ENCODE measurements around the gene APBA2. TPM values are rescaled to one million over a fixed set of nuclear protein-coding genes. Genes with fewer than 3 reads are reported as not detected.

Gene APBA2
- polyA plus RNA-seq, 2 of the 4 experiments (the other 2 are of a cell fraction): 11.4 to 12.6 TPM

DNA sequence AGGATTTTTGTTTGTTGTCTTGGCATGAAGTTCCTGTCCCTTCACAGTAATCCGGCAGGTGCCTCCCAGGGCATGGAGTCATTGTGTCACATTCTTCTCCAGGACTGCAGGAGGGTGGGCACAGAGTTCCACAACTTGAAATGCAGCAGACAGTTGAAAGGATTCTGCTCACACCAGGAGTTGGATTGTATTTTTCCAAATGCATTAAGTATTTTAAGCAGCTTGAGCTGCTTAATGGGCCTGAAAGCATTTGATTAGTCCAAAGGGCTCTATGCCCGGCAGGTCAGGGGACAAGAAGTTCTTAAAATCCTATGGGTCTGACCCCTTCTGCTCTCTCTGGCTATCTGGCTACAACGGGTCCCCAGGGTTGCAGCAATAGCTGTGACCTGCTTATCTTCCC, 92.9 kb downstream of the APBA2 start:
- TF ChIP-seq, protein P1, sequence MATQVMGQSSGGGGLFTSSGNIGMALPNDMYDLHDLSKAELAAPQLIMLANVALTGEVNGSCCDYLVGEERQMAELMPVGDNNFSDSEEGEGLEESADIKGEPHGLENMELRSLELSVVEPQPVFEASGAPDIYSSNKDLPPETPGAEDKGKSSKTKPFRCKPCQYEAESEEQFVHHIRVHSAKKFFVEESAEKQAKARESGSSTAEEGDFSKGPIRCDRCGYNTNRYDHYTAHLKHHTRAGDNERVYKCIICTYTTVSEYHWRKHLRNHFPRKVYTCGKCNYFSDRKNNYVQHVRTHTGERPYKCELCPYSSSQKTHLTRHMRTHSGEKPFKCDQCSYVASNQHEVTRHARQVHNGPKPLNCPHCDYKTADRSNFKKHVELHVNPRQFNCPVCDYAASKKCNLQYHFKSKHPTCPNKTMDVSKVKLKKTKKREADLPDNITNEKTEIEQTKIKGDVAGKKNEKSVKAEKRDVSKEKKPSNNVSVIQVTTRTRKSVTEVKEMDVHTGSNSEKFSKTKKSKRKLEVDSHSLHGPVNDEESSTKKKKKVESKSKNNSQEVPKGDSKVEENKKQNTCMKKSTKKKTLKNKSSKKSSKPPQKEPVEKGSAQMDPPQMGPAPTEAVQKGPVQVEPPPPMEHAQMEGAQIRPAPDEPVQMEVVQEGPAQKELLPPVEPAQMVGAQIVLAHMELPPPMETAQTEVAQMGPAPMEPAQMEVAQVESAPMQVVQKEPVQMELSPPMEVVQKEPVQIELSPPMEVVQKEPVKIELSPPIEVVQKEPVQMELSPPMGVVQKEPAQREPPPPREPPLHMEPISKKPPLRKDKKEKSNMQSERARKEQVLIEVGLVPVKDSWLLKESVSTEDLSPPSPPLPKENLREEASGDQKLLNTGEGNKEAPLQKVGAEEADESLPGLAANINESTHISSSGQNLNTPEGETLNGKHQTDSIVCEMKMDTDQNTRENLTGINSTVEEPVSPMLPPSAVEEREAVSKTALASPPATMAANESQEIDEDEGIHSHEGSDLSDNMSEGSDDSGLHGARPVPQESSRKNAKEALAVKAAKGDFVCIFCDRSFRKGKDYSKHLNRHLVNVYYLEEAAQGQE (IDR thresholded peaks at IDR 0.05): no peak
- FAIRE-seq: no peak
- Histone ChIP-seq H3K9me3 (no peaks in the 10 kb centered on the region), H3K4me1 (peaks cover 17% of the 10 kb centered on the region), H3K4me2 (no peak overlapping the region), H3K4me3 (no peak overlapping the region), H3K27ac (no peak overlapping the region; a peak in 1 of 6 replicates)
- ChIA-PET POLR2A (no interaction called here), CTCF (interaction anchor here (0.9 to 1.4 kb wide), 3 partner anchors 18 to 97 kb away, joined by 3 to 4 read pairs (median 3); no protein-coding TSS in a partner anchor)
- DNase-seq (ENCODE audit: low read depth in 1 of 2, low spot score in 1 of 2): no peak
- 66% methylated on average over 3 of the region's 3 CpGs for WGBS (ENCODE audit: missing lambda C conversion rate)
- no peak for ATAC-seq

DNA sequence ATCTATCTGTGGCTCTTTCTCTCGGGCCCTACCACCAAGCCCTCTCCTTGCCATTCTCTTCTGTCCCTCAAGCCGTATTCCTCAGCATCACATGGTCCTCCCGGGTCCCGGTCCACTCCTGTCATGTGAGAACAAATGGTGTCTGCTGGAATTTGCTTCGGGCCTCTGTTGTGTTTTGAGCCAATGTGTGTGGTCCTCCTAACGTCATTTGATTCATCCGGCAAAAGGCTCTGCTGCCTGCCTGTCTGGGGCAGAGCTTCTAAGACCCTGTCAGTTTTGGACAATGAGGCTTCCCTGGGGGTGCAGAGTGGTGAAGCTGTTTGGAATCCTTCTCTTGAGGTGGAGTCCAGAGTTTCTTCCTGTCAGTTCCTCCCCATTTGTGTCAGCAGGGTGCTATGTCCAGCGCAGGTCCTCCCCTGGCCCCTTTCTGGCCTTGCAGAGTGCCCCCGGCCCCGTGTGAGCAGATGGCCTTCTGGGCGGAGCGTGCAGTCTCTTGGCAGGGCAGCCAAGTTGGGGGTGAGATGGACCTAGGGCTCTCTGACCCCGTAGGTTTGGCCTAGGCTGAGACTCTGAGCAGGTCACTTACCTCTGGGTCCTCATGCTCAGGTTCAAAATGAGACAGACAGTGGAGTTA, 93.6 kb downstream of the APBA2 start:
- no peak for DNase-seq (ENCODE audit: low read depth in 1 of 2, low spot score in 1 of 2)
- no peak for TF ChIP-seq ESRRA (IDR thresholded peaks at IDR 0.05; ENCODE audit: borderline replicate concordance, low read length)
- TF ChIP-seq HOXB5 (CRISPR knock-in tag; IDR thresholded peaks at IDR 0.05): no peak
- no peak for TF ChIP-seq MYC (IDR thresholded peaks at IDR 0.05; ENCODE audit: borderline replicate concordance, low read length)
- TF ChIP-seq, protein P2, sequence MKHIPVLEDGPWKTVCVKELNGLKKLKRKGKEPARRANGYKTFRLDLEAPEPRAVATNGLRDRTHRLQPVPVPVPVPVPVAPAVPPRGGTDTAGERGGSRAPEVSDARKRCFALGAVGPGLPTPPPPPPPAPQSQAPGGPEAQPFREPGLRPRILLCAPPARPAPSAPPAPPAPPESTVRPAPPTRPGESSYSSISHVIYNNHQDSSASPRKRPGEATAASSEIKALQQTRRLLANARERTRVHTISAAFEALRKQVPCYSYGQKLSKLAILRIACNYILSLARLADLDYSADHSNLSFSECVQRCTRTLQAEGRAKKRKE (CRISPR knock-in tag; IDR thresholded peaks at IDR 0.05; ENCODE audit: low read depth): no peak
- no peak for TF ChIP-seq RCOR1 (IDR thresholded peaks at IDR 0.05; ENCODE audit: low read depth, low read length)
- TF ChIP-seq CHD2 (IDR thresholded peaks at IDR 0.05; ENCODE audit: low read length, partially characterized antibody): no peak
- TF ChIP-seq, protein P3, sequence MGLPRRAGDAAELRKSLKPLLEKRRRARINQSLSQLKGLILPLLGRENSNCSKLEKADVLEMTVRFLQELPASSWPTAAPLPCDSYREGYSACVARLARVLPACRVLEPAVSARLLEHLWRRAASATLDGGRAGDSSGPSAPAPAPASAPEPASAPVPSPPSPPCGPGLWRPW (IDR thresholded peaks at IDR 0.05): no peak
- TF ChIP-seq, protein P4, sequence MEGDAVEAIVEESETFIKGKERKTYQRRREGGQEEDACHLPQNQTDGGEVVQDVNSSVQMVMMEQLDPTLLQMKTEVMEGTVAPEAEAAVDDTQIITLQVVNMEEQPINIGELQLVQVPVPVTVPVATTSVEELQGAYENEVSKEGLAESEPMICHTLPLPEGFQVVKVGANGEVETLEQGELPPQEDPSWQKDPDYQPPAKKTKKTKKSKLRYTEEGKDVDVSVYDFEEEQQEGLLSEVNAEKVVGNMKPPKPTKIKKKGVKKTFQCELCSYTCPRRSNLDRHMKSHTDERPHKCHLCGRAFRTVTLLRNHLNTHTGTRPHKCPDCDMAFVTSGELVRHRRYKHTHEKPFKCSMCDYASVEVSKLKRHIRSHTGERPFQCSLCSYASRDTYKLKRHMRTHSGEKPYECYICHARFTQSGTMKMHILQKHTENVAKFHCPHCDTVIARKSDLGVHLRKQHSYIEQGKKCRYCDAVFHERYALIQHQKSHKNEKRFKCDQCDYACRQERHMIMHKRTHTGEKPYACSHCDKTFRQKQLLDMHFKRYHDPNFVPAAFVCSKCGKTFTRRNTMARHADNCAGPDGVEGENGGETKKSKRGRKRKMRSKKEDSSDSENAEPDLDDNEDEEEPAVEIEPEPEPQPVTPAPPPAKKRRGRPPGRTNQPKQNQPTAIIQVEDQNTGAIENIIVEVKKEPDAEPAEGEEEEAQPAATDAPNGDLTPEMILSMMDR (IDR thresholded peaks at IDR 0.05): no peak
- POLR2A ChIA-PET: no interaction called here
- no peak for FAIRE-seq
- no peak overlapping the region for H3K4me2 ChIP-seq
- CTCF ChIA-PET: no interaction called here
- H3K4me3 ChIP-seq: no peak overlapping the region
- H3K4me1 ChIP-seq: peaks cover 17% of the 10 kb centered on the region
- WGBS (ENCODE audit: missing lambda C conversion rate): 87% methylated on average over 13 of the region's 13 CpGs
- no peak overlapping the region for H3K27ac ChIP-seq
- no peak for ATAC-seq
- H3K9me3 ChIP-seq: no peaks in the 10 kb centered on the region

DNA sequence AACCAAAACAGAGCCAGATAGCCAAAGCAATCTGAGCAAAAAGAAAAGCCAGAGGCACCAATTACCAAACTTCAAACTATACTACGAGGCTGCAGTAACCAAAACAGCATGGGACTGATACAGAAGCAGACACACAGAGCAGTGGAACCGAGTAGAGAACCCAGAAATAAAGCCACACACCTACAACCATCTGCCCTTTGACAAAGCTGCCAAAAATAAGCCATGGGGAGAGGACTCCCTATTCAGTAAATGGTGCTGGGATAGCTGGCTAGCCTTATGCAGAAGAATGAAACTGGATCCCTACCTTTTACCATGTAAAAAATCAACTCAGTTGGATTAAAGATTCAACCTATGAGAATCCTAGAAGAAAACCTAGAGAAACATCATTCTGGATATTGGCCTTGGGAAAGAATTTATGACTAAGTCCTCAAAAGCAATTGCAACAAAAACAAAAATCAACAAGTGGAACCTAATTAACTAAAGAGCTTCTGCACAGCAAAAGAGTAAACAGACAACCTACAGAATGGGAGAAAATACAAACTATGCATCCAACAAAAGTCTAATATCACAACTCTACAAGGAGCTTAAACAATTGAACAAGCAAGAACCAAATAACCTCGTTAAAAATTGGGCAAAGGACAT, 95.1 kb downstream of the APBA2 start:
- ChIA-PET POLR2A (no interaction called here), CTCF (interaction anchor here (0.7 to 1.2 kb wide), 3 partner anchors 8 to 159 kb away, joined by 3 read pairs; no protein-coding TSS in a partner anchor)
- DNase-seq (ENCODE audit: low read depth in 1 of 2, low spot score in 1 of 2) (no peak), ATAC-seq (no peak), FAIRE-seq (no peak)
- Histone ChIP-seq H3K27ac (no peak overlapping the region), H3K4me1 (peaks cover 17% of the 10 kb centered on the region), H3K4me2 (no peak overlapping the region), H3K4me3 (no peak overlapping the region), H3K9me3 (no peaks in the 10 kb centered on the region)
- WGBS (ENCODE audit: missing lambda C conversion rate): 35% methylated on average over 3 of the region's 3 CpGs
- no peak for TF ChIP-seq MAFK (IDR thresholded peaks at IDR 0.05; ENCODE audit: partially characterized antibody)
- no peak for TF ChIP-seq PHF8 (IDR thresholded peaks at IDR 0.05; ENCODE audit: borderline replicate concordance, low read depth)
- no peak for TF ChIP-seq RARB (CRISPR knock-in tag; IDR thresholded peaks at IDR 0.05)
- TF ChIP-seq CBX8 (IDR thresholded peaks at IDR 0.05): no peak
- no peak for TF ChIP-seq POLR2A (IDR thresholded peaks at IDR 0.05; ENCODE audit: low read length)
- no peak for TF ChIP-seq E2F6 (IDR thresholded peaks at IDR 0.05; ENCODE audit: borderline replicate concordance, low read depth)
- TF ChIP-seq FOXS1 (CRISPR knock-in tag; IDR thresholded peaks at IDR 0.05): no peak
- TF ChIP-seq, protein P5, sequence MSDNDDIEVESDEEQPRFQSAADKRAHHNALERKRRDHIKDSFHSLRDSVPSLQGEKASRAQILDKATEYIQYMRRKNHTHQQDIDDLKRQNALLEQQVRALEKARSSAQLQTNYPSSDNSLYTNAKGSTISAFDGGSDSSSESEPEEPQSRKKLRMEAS (IDR thresholded peaks at IDR 0.05): no peak
- no peak for TF ChIP-seq CHD4 (IDR thresholded peaks at IDR 0.05; ENCODE audit: borderline replicate concordance)
- TF ChIP-seq SMC3 (IDR thresholded peaks at IDR 0.05): no peak
- TF ChIP-seq BHLHE40 (IDR thresholded peaks at IDR 0.05; ENCODE audit: low read depth, low read length): no peak
- TF ChIP-seq BCL3 (IDR thresholded peaks at IDR 0.05): no peak
- TF ChIP-seq JUN (IDR thresholded peaks at IDR 0.05): no peak
- no peak for TF ChIP-seq HOXB5 (CRISPR knock-in tag; IDR thresholded peaks at IDR 0.05)
- no peak for TF ChIP-seq CBX2 (IDR thresholded peaks at IDR 0.05; ENCODE audit: borderline replicate concordance, low read depth)
- TF ChIP-seq ZSCAN20 (CRISPR knock-in tag; IDR thresholded peaks at IDR 0.05): no peak
- no peak for TF ChIP-seq MAZ (IDR thresholded peaks at IDR 0.05; ENCODE audit: borderline replicate concordance, low read depth, low read length)
